CMK (cell line): ENCODE results near the gene CLIC4.
"Not testable (repeated sequence)": the region's sequence is repeated elsewhere in the genome, so short reads cannot be mapped to it uniquely, and the experiment has no call there.

Experiments
- DNase-seq: peaks from one replicate; pipeline ENCODE4 v3.0.0-alpha.2; 2010; ENCODE audit warnings: low read depth

CLIC4 gene

GRCh38 chr1:24878775-24879742, 133.8 kb downstream of the CLIC4 start:
- no peak for DNase-seq

- no peak for DNase-seq
These were observed 135.8 kb downstream of the CLIC4 start for GRCh38 chr1:24881034-24881433.

GRCh38 chr1:24884751-24885150, 139.5 kb downstream of the CLIC4 start:
- DNase-seq, result no peak

- DNase-seq, result no peak
These were observed 141.0 kb downstream of the CLIC4 start for GRCh38 chr1:24886241-24886640.

- DNase-seq, result no peak
These were observed 143.1 kb downstream of the CLIC4 start for GRCh38 chr1:24888061-24888970.

DNA sequence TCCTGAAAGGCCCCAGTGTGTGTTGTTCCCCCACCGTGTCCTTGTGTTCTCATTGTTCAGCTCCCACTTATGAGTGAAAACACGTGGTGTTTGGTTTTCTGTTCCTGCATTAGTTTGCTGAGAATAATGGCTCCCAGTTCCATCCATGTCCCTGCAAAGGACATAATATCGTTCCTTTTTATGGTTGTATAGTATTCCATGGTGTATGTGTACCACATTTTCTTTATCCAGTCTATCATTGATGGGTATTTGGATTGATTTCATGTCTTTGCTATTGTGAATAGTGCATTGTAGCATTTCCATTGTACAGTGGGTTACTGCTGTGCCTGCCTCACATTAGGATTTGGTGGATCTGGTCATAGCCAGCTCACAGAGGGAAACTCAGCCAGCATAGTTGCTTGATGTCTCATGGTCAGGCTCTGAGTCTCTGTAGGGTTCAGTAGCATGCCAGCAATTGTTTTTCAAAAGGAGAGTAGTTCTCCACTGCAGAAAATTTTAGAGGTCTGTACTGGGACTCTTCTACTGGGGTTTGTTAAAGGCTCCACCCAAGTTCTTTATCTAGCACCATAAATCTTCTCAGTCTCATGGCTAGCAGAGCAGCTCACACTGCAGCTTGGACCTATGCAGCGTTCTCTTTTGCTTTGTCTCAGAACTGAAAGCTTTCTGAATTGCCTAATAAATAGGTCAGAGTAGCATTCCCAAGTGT, 143.9 kb downstream of the CLIC4 start:
- no peak for DNase-seq

DNA sequence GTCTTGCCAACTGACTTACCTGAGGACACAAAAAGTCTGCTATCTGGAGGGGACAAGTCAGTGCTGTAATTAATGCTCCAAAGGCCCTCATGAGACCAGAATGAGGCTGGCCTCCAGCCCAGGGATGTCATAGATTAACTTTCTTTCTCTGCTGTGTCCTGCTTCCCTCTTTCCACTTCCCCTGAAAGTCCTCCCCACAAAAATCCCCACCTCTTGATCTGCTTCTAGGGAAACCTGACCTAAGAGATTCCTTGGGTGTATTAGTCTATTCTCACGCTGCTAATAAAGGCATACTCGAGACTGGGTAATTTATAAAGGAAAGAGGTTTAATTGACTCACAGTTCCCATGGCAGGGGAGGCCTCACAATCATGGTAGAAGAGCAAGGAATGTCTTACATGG, 145.6 kb downstream of the CLIC4 start:
- no peak for DNase-seq

DNA sequence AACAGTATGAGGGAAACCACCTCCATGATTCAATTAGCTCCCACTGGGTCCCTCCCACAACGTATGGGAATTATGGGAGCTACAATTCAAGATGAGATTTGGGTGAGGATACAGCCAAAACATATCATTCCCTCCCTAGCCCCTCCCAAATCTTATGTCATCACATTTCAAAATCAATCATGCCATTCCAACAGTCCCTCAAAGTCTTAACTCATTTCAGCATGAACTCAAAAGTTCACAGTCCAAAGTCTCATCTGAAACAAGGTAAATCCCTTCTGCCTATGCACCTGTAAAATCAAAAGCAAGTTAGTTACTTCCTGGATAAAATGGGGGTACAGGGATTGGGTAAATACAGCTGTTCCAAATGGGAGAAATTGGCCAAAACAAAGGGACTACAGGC, 146.1 kb downstream of the CLIC4 start:
- not testable (repeated sequence) for DNase-seq

DNA sequence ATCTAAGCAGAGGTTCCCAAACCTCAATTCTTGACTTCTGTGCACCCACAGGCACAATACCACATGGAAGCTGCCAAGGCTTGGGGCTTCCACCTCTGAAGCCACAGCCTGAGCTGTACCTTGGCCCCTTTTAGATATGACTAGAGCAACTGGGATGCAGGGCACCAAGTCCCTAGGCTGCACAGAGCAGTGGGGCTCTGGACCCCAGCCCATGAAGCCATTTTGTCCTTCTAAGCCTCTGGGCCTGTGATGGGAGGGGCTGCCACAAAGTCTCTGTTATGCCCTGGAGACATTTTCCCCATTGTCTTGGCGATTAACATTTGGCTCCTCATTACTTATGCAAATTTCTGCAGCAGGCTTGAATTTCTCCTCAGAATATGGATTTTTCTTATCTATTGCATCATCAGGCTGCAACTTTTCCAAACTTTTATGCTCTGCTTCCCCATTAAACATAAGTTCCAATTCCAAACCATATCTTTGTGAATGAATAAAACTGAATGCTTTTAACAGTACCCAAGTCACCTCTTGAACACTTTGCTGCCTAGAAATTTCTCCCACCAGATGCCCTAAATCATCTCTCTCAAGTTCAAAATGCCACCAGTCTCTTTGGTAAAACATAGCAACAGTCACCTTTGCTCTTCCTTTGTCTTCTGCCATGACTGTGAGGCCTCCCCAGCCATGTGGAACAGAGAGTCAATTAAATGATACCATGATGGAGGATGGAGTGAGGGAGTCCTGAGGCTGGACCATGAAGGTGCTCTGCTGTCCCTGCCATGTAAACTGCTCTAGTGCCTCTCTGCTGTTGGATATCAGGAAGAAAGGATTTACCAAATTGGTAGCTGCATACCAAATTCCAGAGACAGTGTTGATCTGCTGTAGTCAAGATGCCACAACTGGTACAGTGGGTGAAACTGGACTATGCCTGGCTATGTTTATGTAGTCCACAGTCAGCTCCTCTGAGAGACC, 147.2 kb downstream of the CLIC4 start:
- no peak for DNase-seq

DNA sequence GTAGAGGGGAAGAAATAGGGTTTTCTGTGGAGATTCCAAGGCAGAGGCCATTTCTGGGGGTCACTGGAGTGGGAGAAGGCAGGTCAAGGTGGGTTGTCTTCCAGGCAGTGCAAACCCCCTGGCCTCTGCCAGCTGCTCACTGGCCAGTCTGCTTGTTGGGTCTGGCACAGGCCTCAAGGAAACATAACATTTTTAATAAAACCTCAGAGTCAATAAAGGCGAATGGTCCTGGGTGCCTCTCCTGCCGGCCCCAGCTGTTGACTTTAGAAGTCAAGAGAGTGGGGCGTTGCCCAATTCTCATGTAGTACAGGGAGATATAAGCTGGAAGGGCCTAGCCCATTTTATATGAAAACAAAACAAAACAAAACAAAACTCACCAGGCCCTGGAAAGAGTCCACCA, 148.2 kb downstream of the CLIC4 start:
- no peak for DNase-seq
